K562 (cell line): ENCODE data around the gene MBD2. TPM values are rescaled to one million over a fixed set of nuclear protein-coding genes. Genes with fewer than 3 reads are reported as not detected.

ENCODE experiments used
- NCOA1 ChIP-seq: fragments of 450-650 bp; IDR thresholded peaks from 2 replicates; pipeline ENCODE4 v1.6.1; 2016; ENCODE audit warnings: low read depth
- ZNF143 ChIP-seq: sonication (generic); formaldehyde crosslinking; IDR thresholded peaks from 2 replicates; pipeline ENCODE4 v1.9.0; 2022; ENCODE audit warnings: mild to moderate bottlenecking, missing genetic modification reagents
- ZNF318 ChIP-seq, 2 experiments: fragments of 450-650 bp; IDR thresholded peaks; 2 replicates each; pipeline ENCODE4 v1.6.1; 2016; ENCODE audit warnings: mild to moderate bottlenecking in 2 of 2, borderline replicate concordance in 1 of 2, low read depth in 1 of 2, moderate library complexity in 1 of 2
- ZNF407 ChIP-seq: fragments of 450-650 bp; IDR thresholded peaks from 2 replicates; pipeline ENCODE4 v1.6.1; 2016; ENCODE audit warnings: low read depth
- ZNF79 ChIP-seq: fragments of 250-450 bp; sonication (Bioruptor Pico); IDR thresholded peaks from 2 replicates; pipeline ENCODE4 v1.4.0; 2020; ENCODE audit warnings: low read depth, mild to moderate bottlenecking, moderate library complexity
- polyA plus RNA-seq, 8 experiments: library from polyadenylated mRNA; depleted of rRNA in 4 of 8; stranded (reverse) in 5 of 8; unstranded in 3 of 8; fragments of >200 nt; fragmentation: Nextera tagmentation in 2 of 8; fragmentation: Illumina TruSeq in 1 of 8; extraction: Ambion mirVana in 2 of 8; extraction: Trizol in 1 of 8; gene quantifications; 2 replicates each; pipeline versions ENCODE4 v1.2.1 to v1.2.3, GENCODE V29; 2011 to 2014; ENCODE audit warnings: inconsistent platforms in 1 of 8, missing spikeins in 1 of 8
- total RNA-seq, 7 experiments: library from RNA; depleted of rRNA in 6 of 7; stranded (reverse); fragments of >200 nt in 6 of 7; fragmentation: Illumina TruSeq in 2 of 7; extraction: Trizol in 2 of 7; gene quantifications; 2 replicates each; pipeline versions ENCODE4 v1.2.1 to v1.2.3, GENCODE V29; 2011 to 2021; ENCODE audit warnings: low replicate concordance in 1 of 7

MBD2 gene
- total and polyA plus RNA-seq, 9 of the 15 experiments (the other 6 are each of a cell fraction or from before 2014, with no cell fraction given): 4.4 to 40.2 (median 13.9) TPM

- no peak for TF ChIP-seq ZNF318 (IDR thresholded peaks at IDR 0.05; ENCODE audit: borderline replicate concordance in 1 of 2, low read depth in 1 of 2)
- TF ChIP-seq NCOA1: no peak
- TF ChIP-seq ZNF79 (CRISPR knock-in tag): no peak
- no peak for TF ChIP-seq ZNF143 (CRISPR knock-in tag)
- TF ChIP-seq ZNF407: no peak
- TF ChIP-seq, all 486 proteins: peak for 0
These were observed 29.8 kb upstream of the MBD2 start (continued) for GRCh38 chr18:54254265-54254758.
